Measurements from ENCODE around the gene ARID2.

ARID2 gene

DNA sequence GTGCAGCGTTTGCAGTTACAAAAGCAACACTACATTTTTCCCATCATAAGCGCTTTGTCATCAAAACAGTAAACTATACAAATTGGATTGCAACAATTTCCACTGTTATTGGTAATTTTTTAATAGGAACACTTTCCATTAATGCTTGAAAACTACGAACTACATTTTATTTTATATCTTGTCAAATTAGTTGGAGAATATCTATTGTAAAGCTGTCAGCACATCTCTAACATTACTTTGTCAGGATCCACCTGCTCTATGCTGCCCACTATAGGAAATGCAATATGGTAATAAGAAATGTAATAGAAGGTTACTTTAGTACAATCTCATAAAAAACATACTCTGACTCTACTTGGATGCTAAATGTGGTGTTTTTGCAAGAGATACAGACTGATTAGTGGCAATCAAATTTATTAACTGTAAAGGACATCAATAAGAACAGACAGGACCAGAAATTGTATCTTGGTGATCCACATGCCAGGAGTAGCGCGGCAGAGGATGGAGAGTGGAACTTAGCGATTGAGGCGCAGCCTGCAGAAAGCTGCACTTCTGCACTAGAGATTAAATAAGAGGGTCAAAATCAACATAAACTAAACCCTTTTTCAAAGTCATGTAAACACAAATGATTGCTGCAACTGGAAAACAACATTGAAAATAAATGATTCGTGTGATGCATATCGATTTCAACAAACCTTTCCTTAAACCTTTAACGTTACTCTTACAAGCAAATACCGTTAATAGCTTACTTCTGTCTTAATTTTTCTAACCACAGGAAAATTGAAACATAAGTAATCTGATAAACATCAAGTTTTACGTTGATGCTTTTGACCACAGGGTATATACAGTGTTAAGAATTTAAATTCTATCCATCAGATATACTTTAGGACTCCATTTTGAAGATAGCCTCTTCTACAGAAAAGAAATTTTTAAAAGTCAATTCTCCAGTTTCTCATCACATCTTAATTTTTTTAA lies 3.6 kb upstream of the ARID2 start:
- DNase-seq: peak; percentile 17 to 73

DNA sequence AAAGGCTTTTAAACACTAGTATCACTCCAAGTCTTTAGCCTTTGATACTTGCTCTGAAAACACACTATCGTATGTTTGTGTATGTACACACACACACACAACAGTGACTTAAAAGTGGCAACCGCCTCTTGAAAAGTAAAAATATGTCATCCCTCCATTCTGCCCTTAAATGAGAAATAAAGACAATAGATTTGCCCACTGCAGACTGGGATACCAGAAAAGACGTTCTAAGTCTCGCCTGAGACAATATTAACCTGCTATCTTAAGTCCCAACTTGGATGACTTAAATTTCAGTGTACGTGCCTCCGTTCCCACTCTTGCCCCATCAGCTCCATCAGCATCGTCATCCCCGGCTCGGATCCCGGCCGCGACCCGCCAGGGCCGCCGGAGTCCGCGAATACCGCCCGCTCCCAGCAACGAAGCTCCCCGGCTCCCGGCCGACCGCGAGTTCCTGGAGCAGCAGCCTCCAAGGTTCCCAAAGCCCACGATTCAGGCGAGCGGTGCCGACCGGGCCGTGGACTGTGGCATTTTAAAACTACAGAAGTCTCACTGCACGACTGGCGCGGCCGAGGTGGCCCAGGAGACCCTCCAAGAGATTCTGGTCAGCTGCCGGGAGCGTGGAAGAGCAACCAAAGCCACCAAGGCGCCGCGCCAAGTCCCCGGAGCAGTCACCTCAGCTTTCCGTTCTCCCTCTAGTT lies 2.8 kb upstream of the ARID2 start:
- DNase-seq: peak; percentile 11 to 13

DNA sequence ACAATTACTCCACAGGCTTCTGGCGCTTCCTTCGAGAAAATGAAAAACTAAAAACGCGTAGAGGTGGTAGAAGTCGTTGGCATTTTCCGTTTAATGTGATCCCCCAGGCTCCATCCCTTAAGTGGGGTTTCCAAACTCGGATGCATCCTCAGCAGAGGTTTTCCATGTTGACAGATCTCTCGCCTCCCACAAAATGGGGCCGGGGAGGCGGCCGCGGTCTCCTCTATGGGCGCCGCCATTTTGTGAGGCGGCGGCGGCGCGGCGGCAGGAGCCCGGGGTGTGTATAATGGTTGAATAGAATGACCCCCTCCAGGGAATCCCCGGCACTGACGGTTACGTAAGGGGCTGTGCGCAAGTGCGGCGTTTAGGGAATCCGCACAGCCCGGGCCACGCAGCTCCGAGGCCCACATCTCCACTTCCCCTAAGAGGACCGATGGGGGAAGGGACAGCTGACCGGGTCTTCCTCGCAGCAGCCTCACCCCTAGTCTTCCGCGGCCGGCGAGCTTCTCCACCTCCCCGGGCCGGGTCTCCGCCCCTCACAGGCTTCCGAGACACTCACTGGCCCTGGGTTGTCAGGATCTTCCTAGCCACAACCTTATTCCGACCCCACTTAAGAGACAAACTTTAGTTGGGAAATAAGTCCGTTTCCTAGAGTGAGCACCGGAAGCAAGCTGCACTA lies 2.1 kb upstream of the ARID2 start:
- DNase-seq: peak; percentile 93 to 96

DNA sequence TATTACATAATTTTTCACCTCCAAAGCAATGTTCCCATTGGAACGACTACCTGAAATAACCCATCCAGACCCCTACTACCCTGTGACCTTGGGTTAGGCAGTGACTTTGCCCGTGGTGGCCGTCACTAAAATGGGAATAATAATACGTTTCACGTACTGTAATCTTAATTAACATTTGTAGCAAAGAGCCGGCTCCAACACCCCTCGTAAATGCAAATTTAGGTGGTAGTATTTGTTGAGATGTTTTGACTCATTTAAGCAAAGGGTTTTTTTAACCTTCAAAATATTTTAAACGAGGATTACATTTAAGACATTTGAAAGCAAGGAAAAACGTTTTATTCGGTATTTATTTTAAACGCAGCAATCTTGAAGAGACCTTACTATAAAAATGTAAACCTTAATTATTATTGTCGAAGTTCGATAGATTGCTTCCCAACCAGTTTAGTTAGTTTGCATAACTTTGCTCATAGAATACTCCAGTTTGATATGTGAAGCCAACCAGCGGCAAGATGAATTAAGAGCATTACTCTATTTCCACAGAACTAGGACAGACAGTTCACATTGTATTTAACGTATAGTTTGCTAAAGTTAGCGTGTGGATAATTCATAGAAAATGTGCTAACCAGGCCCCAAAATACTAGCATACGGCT lies 1.4 kb upstream of the ARID2 start:
- DNase-seq: no peak

DNA sequence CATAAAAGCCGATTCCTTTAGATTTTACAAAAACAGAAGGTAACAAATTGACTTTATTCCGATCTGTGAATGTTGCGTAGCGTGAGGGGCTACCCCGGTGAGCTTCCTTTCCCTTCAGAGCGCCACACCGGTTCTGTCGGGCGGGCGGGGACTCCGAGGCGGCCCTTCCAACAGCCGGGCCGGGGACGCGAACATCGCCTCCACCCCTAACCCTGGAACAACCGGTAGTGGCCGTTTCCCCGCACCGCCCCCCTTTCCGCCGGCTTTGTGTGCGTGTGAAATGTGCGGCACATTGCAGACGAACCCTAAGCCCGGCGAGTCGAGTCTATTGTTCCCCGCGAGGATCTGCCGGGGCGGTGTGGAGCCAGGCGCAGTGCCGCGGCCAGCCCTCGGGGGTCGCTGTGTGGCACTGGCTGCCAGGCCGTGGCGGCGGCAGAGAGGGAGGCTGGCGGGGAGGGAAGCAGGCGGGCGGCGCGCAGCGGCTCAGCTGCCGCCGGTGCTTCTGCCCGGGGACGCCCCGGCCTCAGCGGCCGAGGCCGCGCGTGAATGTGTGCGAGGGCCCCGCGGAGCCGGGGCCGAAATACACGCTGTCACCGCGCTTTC lies 775 bp upstream of the ARID2 start:
- peak; percentile 98 to 99 for DNase-seq

DNA sequence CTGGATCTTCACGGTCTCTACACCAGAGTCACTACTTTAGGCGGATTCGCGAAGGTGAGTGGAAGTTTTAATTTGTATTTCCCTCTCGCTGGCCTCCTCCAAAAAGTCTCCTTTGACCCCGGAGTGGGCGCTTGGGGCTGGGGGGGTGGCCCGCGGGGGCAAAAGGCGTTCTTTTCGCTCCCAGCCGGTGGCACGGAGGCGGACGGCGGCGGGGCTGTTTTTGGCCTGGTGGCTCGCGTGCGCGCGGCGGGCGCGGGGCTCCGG lies 510 bp downstream of the ARID2 start:
- no peak for DNase-seq

DNA sequence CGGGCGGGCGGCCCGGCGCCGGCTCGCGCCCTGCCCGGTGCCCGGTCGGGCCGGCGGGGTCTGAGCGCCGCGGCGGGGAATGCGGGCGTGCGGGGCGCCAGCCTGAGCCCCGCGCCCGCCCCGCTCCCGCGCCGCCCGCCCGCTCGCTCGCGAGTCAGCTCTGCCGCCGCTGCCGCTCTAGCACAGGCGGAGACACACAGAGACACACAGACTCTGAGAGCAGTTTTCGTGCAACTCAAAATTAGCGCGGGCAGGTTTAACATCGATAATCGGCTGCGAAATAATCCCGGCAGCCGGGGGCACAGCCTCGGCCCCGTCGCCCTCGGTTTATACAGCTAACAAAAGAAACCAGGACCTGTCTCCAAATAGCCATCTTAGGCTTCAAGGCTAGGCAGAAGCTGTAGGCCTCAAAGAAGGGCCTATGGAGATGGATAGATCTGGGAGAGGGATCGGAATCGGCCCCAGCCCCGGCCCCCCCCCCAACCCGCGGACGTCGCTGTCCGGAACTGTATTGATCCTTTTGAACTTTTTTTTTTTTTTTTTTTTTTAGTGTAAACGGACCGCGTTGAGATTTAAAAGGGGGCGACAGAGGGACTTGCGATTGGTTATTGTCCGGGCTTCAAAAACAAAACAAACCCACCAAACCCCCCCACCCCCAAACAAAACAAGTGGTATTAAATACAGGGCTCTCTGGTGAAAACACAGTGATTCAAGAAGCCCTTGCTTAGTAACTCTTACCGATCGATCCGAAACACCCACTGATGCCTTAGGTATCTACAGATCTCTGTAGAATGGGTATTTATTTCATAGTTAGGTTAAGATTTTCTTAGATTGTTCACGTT lies 1.1 kb downstream of the ARID2 start:
- peak; percentile 59 to 70 for DNase-seq

DNA sequence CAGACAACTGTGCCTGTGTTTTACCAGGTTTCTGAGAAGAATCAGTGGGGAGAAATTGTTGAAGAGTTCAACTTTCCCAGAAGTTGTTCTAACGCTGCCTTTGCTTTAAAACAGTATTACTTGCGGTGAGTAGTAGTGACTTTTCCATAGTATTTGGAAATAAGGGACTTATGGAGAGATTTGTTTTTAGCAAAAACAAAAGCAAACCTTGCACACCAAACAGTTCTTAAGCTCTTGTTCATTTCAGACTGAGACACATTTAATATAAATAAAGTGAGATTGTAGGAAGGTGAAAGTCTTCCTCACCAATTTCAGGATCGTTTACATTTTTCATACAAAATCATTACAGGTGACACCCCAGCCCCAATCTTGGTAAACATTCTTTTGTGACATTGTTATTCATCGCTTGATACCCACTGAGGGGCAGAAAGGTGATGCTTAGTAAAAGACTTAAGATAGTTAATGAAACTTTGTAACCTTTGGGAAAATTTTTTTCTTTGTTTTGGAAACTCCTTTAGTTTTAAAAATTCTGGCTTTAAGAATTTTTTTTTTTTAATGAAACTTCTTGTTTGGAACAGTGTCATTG lies 1.8 kb downstream of the ARID2 start:
- DNase-seq: no peak

DNA sequence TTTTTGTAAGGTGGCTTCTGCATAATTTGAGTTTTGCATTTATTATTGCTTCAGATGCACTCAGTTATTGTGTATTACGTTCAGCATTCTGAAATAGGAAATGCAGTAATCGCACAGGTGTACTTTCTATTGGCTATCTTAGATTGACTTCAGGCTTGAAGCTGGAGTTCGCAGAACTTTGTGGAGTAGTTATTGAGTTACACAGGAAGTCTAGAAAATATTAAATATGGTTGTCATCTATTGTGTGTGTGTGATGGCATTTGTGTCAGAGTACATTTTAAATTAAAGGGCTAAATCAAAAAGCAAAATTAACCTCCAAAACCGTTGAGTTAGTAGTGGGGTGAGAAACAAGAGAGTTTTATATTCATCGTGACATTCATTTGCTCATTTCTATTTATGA lies 2.7 kb downstream of the ARID2 start:
- peak; percentile 16 to 67 for DNase-seq

DNA sequence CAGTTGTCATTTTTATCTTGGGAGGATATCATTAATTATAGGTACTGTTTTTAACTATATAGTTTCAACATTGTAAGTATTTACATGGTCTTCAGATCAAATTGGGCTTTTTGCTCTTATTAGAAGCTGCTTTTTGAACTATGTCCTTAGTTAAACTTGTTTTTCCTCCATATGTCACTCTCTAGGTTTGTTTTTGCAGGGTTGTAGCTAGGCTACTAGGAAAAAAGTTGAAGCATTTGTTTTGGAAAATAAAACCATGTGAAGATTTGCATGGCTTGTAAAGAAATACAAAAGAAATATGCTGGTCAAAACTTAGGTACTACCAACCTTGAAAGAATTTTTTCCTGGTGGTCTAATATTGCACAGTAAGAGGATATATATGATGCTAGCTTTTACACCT lies 3.4 kb downstream of the ARID2 start:
- DNase-seq: peak in 1 of 2 donors; percentile 22

DNA sequence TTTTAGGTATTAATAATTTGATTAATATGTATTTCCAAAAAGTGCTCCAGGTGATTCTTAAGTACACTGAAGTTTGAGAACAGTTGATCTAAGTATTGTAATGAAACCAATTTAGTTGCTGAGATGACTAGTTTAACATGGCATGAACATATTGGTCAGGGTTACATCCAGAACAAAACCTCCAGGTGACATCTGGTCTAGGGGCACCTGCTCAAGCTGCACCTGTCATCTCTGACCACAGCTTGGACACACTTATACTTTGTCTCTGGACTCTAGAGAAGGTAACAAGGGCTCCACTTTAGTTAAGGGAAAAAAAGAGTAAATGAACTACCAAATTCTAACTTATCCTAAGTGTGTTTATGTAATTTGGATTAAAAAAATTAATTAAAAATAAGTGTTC lies 8.1 kb downstream of the ARID2 start:
- no peak for DNase-seq

DNA sequence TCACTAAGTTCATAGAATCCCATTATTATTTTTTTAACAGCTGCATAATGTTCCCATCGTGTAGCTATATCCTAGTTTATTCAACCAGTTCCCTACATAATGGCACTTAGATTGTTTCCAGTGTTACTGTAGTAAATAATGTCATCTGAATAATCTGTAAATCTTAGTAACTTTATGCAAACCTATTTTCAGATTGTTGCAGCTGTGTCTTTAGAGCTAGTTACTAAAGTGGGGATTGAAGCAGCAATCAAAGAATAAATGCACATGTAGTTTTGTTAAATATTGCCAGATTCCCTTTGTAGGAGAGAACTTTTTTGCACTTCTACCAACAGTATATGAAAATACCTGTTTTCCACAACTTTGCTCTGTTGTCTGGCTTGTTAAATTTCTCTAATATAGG lies 13.1 kb downstream of the ARID2 start:
- DNase-seq: no peak

DNA sequence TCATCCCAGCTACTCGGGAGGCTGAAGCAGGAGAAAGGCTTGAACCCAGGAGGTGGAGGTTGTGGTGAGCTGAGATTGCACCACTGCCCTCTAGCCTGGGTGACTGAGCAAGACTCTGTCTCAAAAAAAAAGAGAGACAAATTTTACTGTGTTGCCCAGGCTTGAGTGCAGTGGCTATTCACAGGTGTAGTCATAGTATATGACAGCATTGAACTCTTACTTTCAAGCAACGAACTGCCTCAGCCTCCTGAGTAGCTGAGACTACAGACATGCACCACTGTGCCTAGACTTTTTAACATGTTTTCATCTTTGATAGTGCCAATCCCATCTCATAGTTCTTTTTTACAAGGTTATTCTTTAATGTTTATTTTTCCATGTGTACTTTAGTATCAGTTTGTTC lies 13.7 kb downstream of the ARID2 start:
- no peak for DNase-seq

DNA sequence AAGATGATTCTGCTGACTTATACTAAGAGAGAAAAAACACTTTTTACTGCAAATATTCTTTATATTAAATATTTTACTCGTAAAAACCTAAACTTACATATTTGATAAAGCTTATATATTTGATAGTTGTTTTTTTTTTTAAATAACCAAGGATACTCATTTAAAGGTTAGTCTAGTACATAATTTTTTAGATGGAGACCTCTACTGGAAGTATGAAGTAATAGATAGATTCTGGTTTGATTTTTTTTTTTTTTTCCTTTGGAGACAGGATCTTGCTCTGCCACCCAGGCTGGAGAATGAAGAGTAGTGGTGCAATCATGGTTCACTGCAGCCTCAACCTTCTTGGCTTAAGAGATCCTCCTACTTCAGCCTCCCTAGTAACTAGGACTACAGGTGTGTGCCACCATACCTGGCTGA lies 16.4 kb downstream of the ARID2 start:
- no peak for DNase-seq

DNA sequence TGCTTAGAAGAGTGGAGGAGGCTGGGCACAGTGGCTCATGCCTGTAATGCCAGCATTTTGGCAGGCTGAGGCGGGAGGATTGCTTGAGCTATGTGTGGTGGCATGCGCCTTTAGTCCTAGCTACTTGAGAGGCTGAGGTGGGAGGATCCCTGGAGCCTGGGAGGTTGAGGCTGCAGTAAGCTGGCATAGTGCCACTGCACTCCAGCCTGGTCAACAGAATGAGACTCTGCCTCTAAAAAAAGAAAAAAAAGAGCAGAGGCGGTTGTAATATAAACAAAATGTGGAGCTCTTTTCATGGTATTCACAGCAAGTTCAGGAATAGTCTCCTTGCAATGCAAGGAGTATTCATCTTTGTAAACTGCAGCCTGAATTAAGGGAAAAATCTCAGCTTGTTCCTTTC lies 27.2 kb downstream of the ARID2 start:
- DNase-seq: no peak

DNA sequence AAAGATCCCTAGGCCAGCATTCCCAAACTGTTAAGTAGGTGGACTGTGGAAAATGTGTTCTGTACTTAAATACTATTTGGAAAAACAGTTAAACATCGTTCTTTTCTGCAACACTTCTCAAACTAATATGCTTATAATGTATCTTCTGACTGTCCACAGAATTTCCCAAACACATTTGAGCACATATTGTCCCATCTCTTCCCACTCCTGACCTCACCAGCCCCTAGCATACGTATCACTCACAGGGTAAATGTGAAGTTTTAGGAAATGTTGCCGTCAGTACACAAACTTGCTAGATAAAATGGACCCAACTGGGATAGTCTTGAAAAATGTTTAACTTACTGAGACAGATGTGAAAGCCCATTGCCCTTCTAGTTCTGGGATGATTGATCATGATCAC lies 27.7 kb downstream of the ARID2 start:
- no peak for DNase-seq

DNA sequence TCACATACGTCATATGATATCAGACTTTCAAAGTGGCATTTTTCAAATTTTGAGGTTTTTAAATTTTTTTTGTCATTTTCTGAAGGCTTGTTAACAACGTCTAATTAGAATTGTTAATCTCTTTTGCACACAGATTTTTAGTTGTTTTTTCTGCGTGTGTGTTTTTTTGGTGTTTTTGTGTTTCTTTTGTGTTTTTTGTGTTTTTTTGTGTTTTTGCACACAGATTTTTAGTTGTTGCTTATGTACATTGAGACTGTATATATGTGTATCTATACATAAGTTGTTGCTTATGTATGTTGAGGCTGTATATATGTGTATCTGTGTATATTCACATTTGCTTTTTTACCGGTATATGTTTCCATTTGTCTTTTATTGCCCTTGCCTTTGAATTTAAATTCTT lies 30.8 kb downstream of the ARID2 start:
- no peak for DNase-seq

DNA sequence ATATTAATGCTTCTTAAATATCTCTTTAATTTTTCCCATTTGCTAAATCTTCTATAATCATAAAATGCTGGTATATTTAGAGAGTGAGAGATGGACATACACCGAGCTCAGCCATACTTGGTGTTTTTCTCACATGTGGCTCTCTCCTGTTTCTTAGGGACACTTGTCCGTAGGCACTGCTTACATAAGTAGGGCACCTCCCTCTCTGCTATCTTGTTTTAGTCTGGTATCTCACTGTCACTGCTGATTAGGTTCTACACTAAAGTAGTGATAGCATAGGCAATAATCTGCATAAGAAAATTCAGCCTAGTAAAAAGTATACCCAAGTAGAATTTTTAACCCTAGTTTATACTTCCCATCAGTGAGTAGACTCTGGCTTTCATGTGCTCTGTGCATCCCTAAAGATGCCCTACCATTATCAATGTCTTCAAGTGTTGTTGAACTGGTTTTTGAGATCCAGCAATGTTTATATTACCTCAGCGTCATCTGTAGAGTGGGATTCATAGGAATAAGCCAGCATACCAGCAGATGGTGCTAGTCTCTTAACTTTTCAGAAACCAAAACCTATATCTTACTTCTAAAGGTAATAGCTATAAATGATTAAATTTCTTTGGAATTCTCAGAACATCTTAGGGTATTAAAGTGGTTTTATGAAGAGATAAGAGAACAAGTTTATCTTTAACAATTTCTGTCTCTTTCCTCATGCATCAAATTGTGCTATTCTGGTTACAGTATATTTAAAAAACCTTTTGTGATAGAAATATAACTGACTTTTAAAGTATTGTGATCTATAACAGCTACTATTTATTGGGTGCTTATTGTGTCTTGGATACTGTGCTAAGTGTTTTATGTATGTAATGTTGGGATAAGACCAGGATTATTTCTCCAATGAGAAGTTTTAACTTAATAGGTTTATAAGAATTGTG lies 32.9 kb downstream of the ARID2 start:
- peak in 1 of 2 donors; percentile 36 for DNase-seq

DNA sequence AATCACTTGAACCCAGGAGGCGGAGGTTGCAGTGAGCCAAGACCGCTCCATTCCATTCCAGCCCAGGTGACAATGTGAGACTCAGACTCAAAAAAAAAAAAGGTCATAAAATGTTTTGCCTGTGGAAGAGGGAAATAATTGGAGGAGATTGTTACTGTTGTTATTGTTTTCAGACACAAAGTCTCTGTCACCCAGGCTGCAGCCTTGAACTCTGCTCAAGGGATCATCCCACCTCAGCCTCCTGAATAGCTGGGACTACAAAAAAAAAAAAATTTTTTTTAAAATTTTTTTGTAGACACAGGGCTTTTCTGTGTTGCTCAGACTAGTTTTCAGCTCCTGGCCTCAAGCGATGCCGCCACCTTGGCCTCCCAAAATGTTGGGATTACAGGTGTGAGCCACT lies 33.9 kb downstream of the ARID2 start:
- no peak for DNase-seq

DNA sequence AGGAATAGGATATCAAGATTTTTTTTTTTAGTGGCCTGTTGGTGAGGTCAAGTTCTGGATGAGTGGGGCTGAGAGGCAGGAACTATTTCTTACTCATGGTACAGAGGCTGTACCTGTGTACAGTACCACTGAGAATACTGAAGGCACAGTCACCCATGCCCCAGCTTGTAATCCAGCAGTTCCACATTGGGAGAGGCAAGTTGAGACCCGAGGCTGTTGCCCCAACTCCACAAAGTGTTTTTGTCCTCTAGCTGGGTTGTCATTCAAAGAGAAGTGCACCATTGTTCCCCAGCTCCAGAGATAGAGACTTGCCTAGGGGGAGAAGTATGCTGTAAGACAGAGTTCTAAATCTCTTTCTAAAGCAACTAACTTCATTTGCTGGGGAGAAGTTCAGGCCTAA lies 38.7 kb downstream of the ARID2 start:
- DNase-seq: no peak

Data from CD4-positive, alpha-beta T cell treated with Interleukin-1 beta for 1 hour (primary cell).